GM10248 (cell line): ENCODE results near the gene SYT13.

ENCODE experiments used
- CTCF ChIA-PET: fragments of 300-600 bp; sonication (Branson Sonifier 250); formaldehyde crosslinking; extraction: SDS; loops from one replicate; lab custom pipeline; 2021; ENCODE audit warnings: antibody characterized with exemption; lab: Yijun Ruan, JAX
- POLR2A ChIA-PET: fragments of 350-650 bp; sonication (Branson Sonifier 250); formaldehyde crosslinking; extraction: SDS; loops from one replicate; lab custom pipeline; 2020; ENCODE audit warnings: antibody characterized with exemption; lab: Yijun Ruan, JAX
- DNase-seq: peaks from one replicate; pipeline ENCODE4 v3.0.0; 2012; ENCODE audit errors: extremely low spot score
- CTCF ChIP-seq: IDR thresholded peaks from 2 replicates; pipeline ENCODE4 v1.5.1; 2012; ENCODE audit warnings: mild to moderate bottlenecking, low read depth; ENCODE audit errors: extremely low read depth, missing control alignments, control extremely low read depth

The SYT13 gene

GRCh38 chr11:45322111-45322705, 36.1 kb upstream of the SYT13 start:
- CTCF ChIA-PET, result interaction anchor here (4.7 kb wide), 1 partner anchor 10 kb away, joined by 23 read pairs; no protein-coding TSS in a partner anchor
- POLR2A ChIA-PET, result no interaction called here
- no peak for TF ChIP-seq CTCF
- DNase-seq, result no peak

DNA sequence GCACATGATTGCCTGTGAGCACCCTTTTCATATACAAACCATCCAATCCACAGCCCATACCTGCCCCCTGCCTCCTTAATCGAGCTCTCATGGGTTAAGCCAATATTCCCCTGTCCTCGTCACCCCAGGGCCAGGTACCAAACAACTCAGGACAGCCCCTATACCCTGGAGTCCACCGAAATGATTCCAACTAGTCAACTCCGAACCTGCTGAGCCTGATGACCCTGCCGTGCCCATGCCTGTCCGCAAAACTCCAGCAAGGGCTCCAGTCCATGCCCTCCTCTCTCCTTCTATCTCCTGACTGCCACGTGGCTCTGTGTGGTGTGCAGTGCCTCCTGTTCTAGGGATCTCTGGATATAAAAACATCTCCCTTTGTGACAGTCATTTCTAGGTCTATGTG, 35.5 kb upstream of the SYT13 start:
- TF ChIP-seq CTCF, result no peak
- POLR2A ChIA-PET, result no interaction called here
- CTCF ChIA-PET, result interaction anchor here (1.3 to 4.7 kb wide), 2 partner anchors 11 kb away, joined by 4 to 23 read pairs; no protein-coding TSS in a partner anchor
- DNase-seq, result no peak

DNA sequence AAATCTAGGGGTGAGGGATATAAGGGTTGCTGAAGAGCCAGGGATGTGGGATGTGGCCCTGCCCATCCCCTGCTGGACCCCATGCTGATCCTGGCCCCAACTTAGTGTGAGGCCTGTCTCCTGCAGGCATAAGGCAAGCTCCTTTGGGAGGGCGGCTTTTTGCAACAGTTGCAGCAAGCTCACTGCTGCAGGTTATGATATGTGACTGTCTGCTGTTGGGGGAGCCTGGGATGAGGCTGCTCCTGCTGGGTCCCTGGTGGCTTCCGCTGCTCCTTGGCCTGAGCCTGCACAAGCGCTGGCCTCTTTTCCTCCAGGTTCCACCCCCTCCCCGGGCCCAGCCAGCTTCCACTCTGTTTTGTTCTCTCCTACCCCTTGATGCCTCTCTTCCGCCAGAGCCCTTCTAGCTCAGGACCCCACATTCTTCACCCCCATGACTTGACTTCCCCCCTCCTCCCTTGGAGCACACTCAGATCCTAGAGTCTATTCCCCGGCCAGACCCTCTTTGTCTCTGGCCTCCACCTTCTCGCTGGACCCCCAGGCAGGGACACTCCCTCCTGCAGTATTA, 35.0 kb upstream of the SYT13 start:
- no peak for TF ChIP-seq CTCF
- DNase-seq, result no peak
- POLR2A ChIA-PET, result no interaction called here
- CTCF ChIA-PET, result interaction anchor here (1.0 to 4.7 kb wide), 4 partner anchors 10 to 216 kb away, joined by 3 to 23 read pairs (median 4); no protein-coding TSS in a partner anchor

- CTCF ChIA-PET, result interaction anchor here (1.0 to 4.7 kb wide), 4 partner anchors 9 to 216 kb away, joined by 3 to 23 read pairs (median 4); no protein-coding TSS in a partner anchor
- POLR2A ChIA-PET, result no interaction called here
- no peak for TF ChIP-seq CTCF
- no peak for DNase-seq
Observed at GRCh38 chr11:45320371-45320770, 34.2 kb upstream of the SYT13 start.

GRCh38 chr11:45319077-45319476, 32.9 kb upstream of the SYT13 start:
- DNase-seq, result no peak
- CTCF ChIA-PET, result interaction anchor here (0.9 to 4.7 kb wide), 3 partner anchors 13 to 214 kb away, joined by 4 to 23 read pairs (median 4); no protein-coding TSS in a partner anchor
- POLR2A ChIA-PET, result no interaction called here
- no peak for TF ChIP-seq CTCF

GRCh38 chr11:45318516-45318915, 32.4 kb upstream of the SYT13 start:
- DNase-seq, result no peak
- ChIA-PET POLR2A (interaction anchor here (0.6 kb wide), 1 partner anchor 648 kb away, joined by 5 read pairs; no protein-coding TSS in a partner anchor), CTCF (interaction anchor here (4.7 kb wide), 1 partner anchor 14 kb away, joined by 23 read pairs; no protein-coding TSS in a partner anchor)
- no peak for TF ChIP-seq CTCF
